C4-2B (cell line): Measurements from ENCODE around the gene SFXN5.

Experiments used
- H3K27ac ChIP-seq: fragments of 450-650 bp; 2 replicates; pipeline ENCODE4 v1.5.1; 2017
- CTCF ChIP-seq: fragments of 450-650 bp; conservative IDR thresholded peaks from 2 replicates; pipeline ENCODE4 v1.5.1; 2017; ENCODE audit warnings: mild to moderate bottlenecking
- ZFX ChIP-seq: fragments of 450-650 bp; IDR thresholded peaks from 2 replicates; pipeline ENCODE4 v1.6.1; 2017

Gene SFXN5

GRCh38 chr2:73020306-73020656 lies 51.2 kb downstream of the SFXN5 start:
- H3K27ac ChIP-seq = no peak overlapping the region
- no peak for TF ChIP-seq ZFX
- TF ChIP-seq CTCF = no peak

- no peak for TF ChIP-seq ZFX
- no peak for TF ChIP-seq CTCF
- H3K27ac ChIP-seq = no peak overlapping the region
Measured at GRCh38 chr2:73018188-73018825, 53.2 kb downstream of the SFXN5 start.

GRCh38 chr2:73013936-73014335 lies 57.6 kb downstream of the SFXN5 start:
- no peak for TF ChIP-seq ZFX
- TF ChIP-seq CTCF = no peak
- no peak overlapping the region for H3K27ac ChIP-seq

DNA sequence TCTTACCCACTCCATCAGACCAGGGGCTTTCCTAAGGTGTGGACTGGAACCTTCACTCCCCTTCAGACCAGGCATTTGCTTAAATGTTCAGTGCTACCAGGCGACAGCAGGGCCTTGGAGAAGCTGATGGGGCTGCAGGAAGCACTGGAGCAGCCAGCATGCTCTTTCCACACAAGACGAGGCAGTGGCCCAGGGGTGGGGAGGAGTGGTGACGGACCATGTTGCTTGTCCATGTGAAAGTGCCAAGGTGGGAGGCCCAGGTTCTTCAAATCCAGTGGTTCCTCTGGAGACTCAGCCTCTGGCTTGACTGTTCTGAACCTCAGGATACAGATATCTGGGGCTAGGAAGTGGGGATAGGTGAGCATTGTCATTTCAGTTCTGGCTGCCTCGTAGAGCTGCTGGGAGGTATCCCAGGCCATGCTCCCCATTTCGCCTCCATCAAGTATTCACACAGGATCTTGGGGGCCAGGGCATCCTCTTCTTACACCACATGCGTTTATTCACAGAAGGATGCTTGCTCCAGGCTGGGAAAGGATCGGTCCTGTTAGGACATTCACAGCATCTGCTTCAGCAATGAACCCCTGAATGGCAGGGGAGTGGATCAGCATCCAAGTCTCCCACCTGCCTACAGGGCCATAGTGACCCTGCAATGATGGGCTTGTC lies 62.2 kb downstream of the SFXN5 start:
- no peak overlapping the region for H3K27ac ChIP-seq
- TF ChIP-seq ZFX = no peak
- TF ChIP-seq CTCF = no peak

DNA sequence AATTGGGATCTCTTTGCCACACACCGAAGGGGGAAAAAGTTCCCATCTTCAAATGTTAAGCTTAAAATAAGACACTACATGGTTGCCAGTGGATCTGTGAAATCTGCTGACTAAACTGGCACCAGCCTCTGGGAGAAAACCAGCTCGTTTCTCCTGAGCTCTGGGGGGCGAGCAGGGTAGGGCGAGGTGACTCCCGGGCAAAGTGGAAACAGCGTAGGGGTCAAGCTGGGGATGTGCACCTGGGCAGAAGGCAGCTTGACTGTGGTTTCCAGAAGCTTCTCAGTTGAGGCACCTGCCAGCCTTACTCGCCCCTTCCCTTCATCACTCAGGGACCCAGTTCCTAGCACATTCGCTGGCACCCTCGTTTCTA lies 62.8 kb downstream of the SFXN5 start:
- TF ChIP-seq ZFX (no peak), CTCF (no peak)
- H3K27ac ChIP-seq = no peak overlapping the region

DNA sequence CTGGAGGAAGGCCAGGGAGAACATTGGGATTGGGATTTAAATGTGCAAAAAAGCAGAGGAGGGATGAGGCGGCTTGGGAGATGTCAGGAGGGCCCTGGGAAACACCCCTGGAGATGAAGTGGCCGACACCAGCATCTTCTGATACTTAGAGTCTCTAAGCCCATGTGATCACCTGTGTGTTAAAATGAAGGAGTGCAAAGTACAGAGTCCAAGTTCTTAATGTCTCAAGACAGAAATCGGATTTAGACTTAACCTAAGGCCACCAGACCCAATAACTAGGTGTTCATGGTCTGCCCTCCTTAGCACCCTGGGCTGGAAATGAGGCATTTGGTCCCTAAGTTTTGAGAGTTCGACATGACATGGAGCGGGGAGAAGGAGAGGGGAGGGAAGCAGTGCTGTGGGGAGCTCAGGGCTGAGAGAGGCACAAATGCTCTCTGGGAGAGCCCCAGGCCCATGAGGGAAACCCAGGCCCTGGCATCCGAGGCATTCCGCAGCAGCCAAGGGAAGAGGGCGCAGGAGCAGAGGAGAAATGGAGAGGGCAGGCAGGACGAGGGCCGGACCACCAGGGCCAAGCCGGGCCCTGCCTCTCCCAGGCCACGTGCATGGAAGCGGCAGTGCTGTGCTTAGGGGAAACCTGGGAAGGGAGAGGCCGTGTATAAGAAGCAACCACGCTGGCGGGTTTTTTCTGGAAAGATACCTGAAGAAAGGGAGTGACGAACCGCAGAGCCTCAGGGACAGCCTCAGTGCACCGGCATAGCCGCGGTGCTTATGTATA lies 63.3 kb downstream of the SFXN5 start:
- H3K27ac ChIP-seq = no peak overlapping the region
- no peak for TF ChIP-seq ZFX
- TF ChIP-seq CTCF = no peak

GRCh38 chr2:73006969-73007710 lies 64.4 kb downstream of the SFXN5 start:
- H3K27ac ChIP-seq = no peak overlapping the region
- TF ChIP-seq CTCF (no peak), ZFX (no peak)
